GM23248 (cell line): ENCODE measurements around the gene PCDHGB3. TPM values are rescaled to one million over a fixed set of nuclear protein-coding genes. Genes with fewer than 3 reads are reported as not detected.

Experiments used
- DNase-seq: peaks from one replicate; pipeline ENCODE4 v3.0.0-alpha.2; 2015
- H2AFZ ChIP-seq: fragments of 200-600 bp; sonication (generic); 2 replicates; pipeline ENCODE4 v1.6.1; 2016; ENCODE audit warnings: antibody characterized with exemption
- H3F3A ChIP-seq: fragments of 200-600 bp; sonication (generic); 2 replicates; pipeline ENCODE4 v1.6.1; 2016; ENCODE audit warnings: mild to moderate bottlenecking, antibody characterized with exemption, mixed run types; ENCODE audit not compliant: insufficient read depth
- H3K27ac ChIP-seq: fragments of 200-600 bp; sonication (generic); 2 replicates; pipeline ENCODE4 v1.5.1; 2016; ENCODE audit warnings: mild to moderate bottlenecking
- H3K27me3 ChIP-seq: fragments of 200-600 bp; sonication (generic); replicated peaks from 2 replicates; pipeline ENCODE4 v1.6.1; 2016; ENCODE audit warnings: mild to moderate bottlenecking; ENCODE audit not compliant: insufficient read depth
- H3K36me3 ChIP-seq: fragments of 200-600 bp; sonication (generic); 2 replicates; pipeline ENCODE4 v1.6.1; 2016; ENCODE audit warnings: low read depth, mild to moderate bottlenecking
- H3K4me1 ChIP-seq: fragments of 200-600 bp; sonication (generic); 2 replicates; pipeline ENCODE4 v1.6.1; 2016; ENCODE audit warnings: mild to moderate bottlenecking; ENCODE audit not compliant: insufficient read depth
- H3K4me2 ChIP-seq: fragments of 200-600 bp; sonication (generic); one replicate; pipeline ENCODE4 v1.6.1; 2016; ENCODE audit warnings: mild to moderate bottlenecking; ENCODE audit not compliant: unreplicated experiment
- H3K4me3 ChIP-seq: fragments of 200-600 bp; sonication (generic); 2 replicates; pipeline ENCODE4 v1.5.1; 2016; ENCODE audit warnings: mild to moderate bottlenecking
- H3K79me2 ChIP-seq: fragments of 200-600 bp; sonication (generic); 2 replicates; pipeline ENCODE4 v1.6.1; 2016; ENCODE audit warnings: mild to moderate bottlenecking; ENCODE audit not compliant: insufficient read depth
- H3K9ac ChIP-seq: fragments of 200-600 bp; sonication (generic); 2 replicates; pipeline ENCODE4 v1.6.1; 2016; ENCODE audit warnings: mild to moderate bottlenecking
- H3K9me2 ChIP-seq: fragments of 200-600 bp; sonication (generic); 2 replicates; pipeline ENCODE4 v1.6.1; 2016; ENCODE audit warnings: mixed run types, mild to moderate bottlenecking, moderate library complexity; ENCODE audit not compliant: insufficient read depth
- H3K9me3 ChIP-seq: fragments of 200-600 bp; sonication (generic); one replicate; pipeline ENCODE4 v1.6.1; 2017; ENCODE audit warnings: low read depth
- H4K20me1 ChIP-seq: fragments of 200-600 bp; sonication (generic); 2 replicates; pipeline ENCODE4 v1.6.0; 2016; ENCODE audit not compliant: insufficient read depth
- EZH2 ChIP-seq: fragments of 200-600 bp; sonication (generic); IDR thresholded peaks from 2 replicates; pipeline ENCODE4 v1.6.1; 2018; ENCODE audit warnings: antibody characterized with exemption, mild to moderate bottlenecking; ENCODE audit not compliant: insufficient read depth, poor library complexity, severe bottlenecking
- EZH2phosphoT487 ChIP-seq: fragments of 200-600 bp; sonication (generic); IDR thresholded peaks from 2 replicates; pipeline ENCODE4 v1.6.1; 2018; ENCODE audit warnings: antibody characterized with exemption, moderate library complexity, mild to moderate bottlenecking, low read depth; ENCODE audit not compliant: insufficient read depth
- WGBS, 2 experiments: methylation state at CpG; one replicate each; pipeline ENCODE4 v1.1.6; 2015 to 2017; ENCODE audit warnings: low lambda C conversion rate in 2 of 2, low coverage in 1 of 2; ENCODE audit errors: missing lambda C conversion rate in 2 of 2; 5-methylcytosine and 5-hydroxymethylcytosine counted together
- in situ Hi-C: fragments of 300-500 bp; cut with MboI; formaldehyde crosslinking; loops from 2 replicates; pipeline ENCODE4 v1.15.0; 2020
- polyA plus RNA-seq: library from polyadenylated mRNA; unstranded; fragments of >200 nt; fragmentation: Nextera tagmentation; extraction: Ambion mirVana; gene quantifications from 2 replicates; pipeline ENCODE4 v1.2.1, GENCODE V29; 2016
- total RNA-seq: library from RNA; depleted of rRNA; stranded (reverse); fragments of >200 nt; shearing (Covaris generic); gene quantifications from 2 replicates; pipeline ENCODE4 v1.2.3, GENCODE V29; 2014

PCDHGB3 gene
- total and polyA plus RNA-seq, 2 experiments from 2014 or later = 0.95 to 4.0 TPM

GRCh38 chr5:141349917-141350619 is 20.0 kb upstream of the PCDHGB3 start, which contains the start of gene PCDHGB1:
PCDHGB1 (plus strand) TSS chr5:141350099; CDS start chr5:141350261, 162 bp downstream.
- Histone ChIP-seq H3K4me1 (no peaks in the 10 kb centered on the region), H3K36me3 (no peaks in the 10 kb centered on the region), H2AFZ (peak within 1 kb of the TSS; percentile 37; the same call in 1 of the 2 replicates), H3K27ac (no peak within 1 kb of the TSS), H3K79me2 (no peaks in the 10 kb centered on the region), H3K4me2 (no peak within 1 kb of the TSS), H3F3A (no peaks in the 10 kb centered on the region), H3K4me3 (peak within 1 kb of the TSS; percentile 41), H4K20me1 (no peaks in the 10 kb centered on the region), H3K27me3 (no peaks in the 10 kb centered on the region), H3K9ac (no peak within 1 kb of the TSS), H3K9me3 (no peaks in the 10 kb centered on the region), H3K9me2 (no peaks in the 10 kb centered on the region)
- in situ Hi-C loops = no loop called here
- peak; percentile 62 for DNase-seq
- TF ChIP-seq EZH2phosphoT487 (no peak), EZH2 (no peak)
- 31 to 38% methylated on average over 29 of the region's 29 CpGs for WGBS, 2 experiments

DNA sequence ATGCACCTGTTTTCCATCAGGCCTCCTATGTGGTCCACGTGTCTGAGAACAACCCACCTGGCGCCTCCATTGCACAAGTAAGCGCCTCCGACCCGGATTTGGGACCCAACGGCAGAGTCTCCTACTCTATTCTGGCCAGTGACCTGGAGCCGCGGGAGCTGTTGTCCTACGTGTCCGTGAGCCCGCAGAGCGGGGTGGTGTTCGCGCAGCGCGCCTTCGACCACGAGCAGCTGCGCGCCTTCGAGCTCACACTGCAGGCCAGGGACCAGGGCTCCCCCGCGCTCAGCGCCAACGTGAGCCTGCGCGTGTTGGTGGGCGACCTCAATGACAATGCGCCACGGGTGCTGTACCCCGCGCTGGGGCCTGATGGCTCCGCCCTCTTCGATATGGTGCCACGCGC is 18.5 kb upstream of the PCDHGB3 start:
- Histone ChIP-seq H3K79me2 (no peaks in the 10 kb centered on the region), H3K27ac (no peak overlapping the region), H3F3A (no peaks in the 10 kb centered on the region), H3K4me2 (no peak overlapping the region), H3K9me2 (no peaks in the 10 kb centered on the region), H3K9me3 (no peaks in the 10 kb centered on the region), H3K4me3 (no peak overlapping the region), H3K27me3 (no peaks in the 10 kb centered on the region), H3K9ac (no peak overlapping the region), H2AFZ (no peak overlapping the region), H3K4me1 (no peaks in the 10 kb centered on the region), H3K36me3 (no peaks in the 10 kb centered on the region), H4K20me1 (no peaks in the 10 kb centered on the region)
- in situ Hi-C loops = no loop called here
- 39 to 49% methylated on average over 16 to 33 of the region's 36 CpGs for WGBS, 2 experiments
- DNase-seq = no peak
- TF ChIP-seq EZH2 = no peak
- TF ChIP-seq EZH2phosphoT487 = no peak

DNA sequence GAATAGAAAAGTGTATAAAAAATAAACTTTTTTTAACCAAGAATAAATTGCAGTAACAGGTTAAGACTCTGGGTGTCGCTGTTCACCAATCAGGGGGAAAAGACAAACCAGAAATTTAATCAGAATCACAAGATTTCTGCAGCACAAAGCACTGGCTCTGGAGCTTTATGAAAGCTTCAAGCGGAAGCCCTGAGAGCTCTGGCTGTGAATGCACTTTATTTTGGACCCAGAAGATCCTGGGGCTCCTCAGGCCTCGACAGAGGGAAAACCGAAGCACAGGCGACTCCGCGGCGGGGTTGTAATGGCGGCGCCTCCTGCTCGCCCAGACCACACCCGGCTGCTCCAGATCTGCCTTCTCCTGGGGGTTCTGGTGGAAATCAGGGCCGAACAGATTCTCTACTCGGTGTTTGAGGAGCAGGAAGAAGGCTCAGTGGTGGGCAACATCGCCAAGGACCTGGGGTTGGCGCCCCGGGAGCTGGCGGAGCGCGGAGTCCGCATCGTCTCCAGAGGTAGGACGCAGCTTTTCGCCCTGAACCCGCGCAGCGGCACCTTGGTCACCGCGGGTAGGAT is 15.1 kb upstream of the PCDHGB3 start, which contains the start of gene PCDHGA4:
TSS of gene PCDHGA4 (plus strand) at position 122 of the 570 bp plus-strand sequence. CDS start at position 209, 87 bp downstream.
- Histone ChIP-seq H3K79me2 (peaks cover 6% of the 10 kb centered on the region; the same call in 1 of the 2 replicates), H3K36me3 (no peaks in the 10 kb centered on the region), H2AFZ (peak within 1 kb of the TSS; percentile 92), H3K4me2 (peak within 1 kb of the TSS; percentile 61), H3K9me2 (no peaks in the 10 kb centered on the region), H3K4me3 (peak within 1 kb of the TSS; percentile 77), H3K27me3 (no peaks in the 10 kb centered on the region), H3K9me3 (peaks cover 3% of the 10 kb centered on the region), H4K20me1 (no peaks in the 10 kb centered on the region), H3K9ac (peak within 1 kb of the TSS; percentile 81), H3K27ac (peak within 1 kb of the TSS; percentile 61), H3F3A (no peaks in the 10 kb centered on the region), H3K4me1 (no peaks in the 10 kb centered on the region)
- in situ Hi-C loops = no loop called here
- TF ChIP-seq EZH2 (no peak), EZH2phosphoT487 (no peak)
- peak; percentile 55 for DNase-seq
- 12 to 18% methylated on average over 29 of the region's 29 CpGs for WGBS, 2 experiments

- no peaks in the 10 kb centered on the region for H3F3A ChIP-seq
- H3K4me3 ChIP-seq = peak overlapping the region; percentile 77
- 52 to 57% methylated on average over 24 of the region's 24 CpGs for WGBS, 2 experiments
- in situ Hi-C loops = no loop called here
- H3K27ac ChIP-seq = no peak overlapping the region
- peak overlapping the region; percentile 92 for H2AFZ ChIP-seq
- H3K27me3 ChIP-seq = no peaks in the 10 kb centered on the region
- no peaks in the 10 kb centered on the region for H3K36me3 ChIP-seq
- H3K4me1 ChIP-seq = no peaks in the 10 kb centered on the region
- peaks cover 3% of the 10 kb centered on the region for H3K9me3 ChIP-seq
- peaks cover 6% of the 10 kb centered on the region; the same call in 1 of the 2 replicates for H3K79me2 ChIP-seq
- no peaks in the 10 kb centered on the region for H4K20me1 ChIP-seq
- no peaks in the 10 kb centered on the region for H3K9me2 ChIP-seq
- TF ChIP-seq EZH2phosphoT487 (no peak), EZH2 (no peak)
- H3K4me2 ChIP-seq = peak overlapping the region; percentile 61
- DNase-seq = no peak
- peak overlapping the region; percentile 81; the same call in 1 of the 2 replicates for H3K9ac ChIP-seq
These were observed 14.4 kb upstream of the PCDHGB3 start for GRCh38 chr5:141355641-141356040.
